Measurements from ENCODE around the gene PSG2.
"Not testable (repeated sequence)": the region's sequence is repeated elsewhere in the genome, so short reads cannot be mapped to it uniquely, and the experiment has no call there.

Gene PSG2

GRCh38 chr19:43022098-43022497 lies 60.4 kb downstream of the PSG2 start:
- not testable (repeated sequence) for H3K27me3 ChIP-seq (ENCODE audit: control insufficient read depth, low read length); H3K4me1 ChIP-seq (ENCODE audit: control insufficient read depth, low read length); H3K9me2 ChIP-seq (replicated peaks; ENCODE audit: control insufficient read depth, low read length); H3K36me3 ChIP-seq (ENCODE audit: control insufficient read depth, low read length); H3K27ac ChIP-seq (ENCODE audit: low read depth, low read length); H3K9me3 ChIP-seq (ENCODE audit: control insufficient read depth, insufficient read depth, low read length); H3K79me2 ChIP-seq (ENCODE audit: control insufficient read depth, low read length); H3K4me2 ChIP-seq (ENCODE audit: low read length); H3K4me3 ChIP-seq (ENCODE audit: low read length); H3F3A ChIP-seq (ENCODE audit: control insufficient read depth, insufficient read depth); H4K20me1 ChIP-seq (ENCODE audit: control insufficient read depth, insufficient read depth, low read depth, low read length)

GRCh38 chr19:43021629-43022028 lies 60.9 kb downstream of the PSG2 start:
- not testable (repeated sequence) for H3K27me3 ChIP-seq (ENCODE audit: control insufficient read depth, low read length); H3K79me2 ChIP-seq (ENCODE audit: control insufficient read depth, low read length); H3K4me1 ChIP-seq (ENCODE audit: control insufficient read depth, low read length); H3K9me2 ChIP-seq (replicated peaks; ENCODE audit: control insufficient read depth, low read length); H3F3A ChIP-seq (ENCODE audit: control insufficient read depth, insufficient read depth); H3K9me3 ChIP-seq (ENCODE audit: control insufficient read depth, insufficient read depth, low read length); H3K4me2 ChIP-seq (ENCODE audit: low read length); H3K36me3 ChIP-seq (ENCODE audit: control insufficient read depth, low read length); H3K27ac ChIP-seq (ENCODE audit: low read depth, low read length); H3K4me3 ChIP-seq (ENCODE audit: low read length); H4K20me1 ChIP-seq (ENCODE audit: control insufficient read depth, insufficient read depth, low read depth, low read length)

- not testable (repeated sequence) for H3K36me3 ChIP-seq (ENCODE audit: control insufficient read depth, low read length); H3K4me2 ChIP-seq (ENCODE audit: low read length); H3K9me3 ChIP-seq (ENCODE audit: control insufficient read depth, insufficient read depth, low read length); H3K79me2 ChIP-seq (ENCODE audit: control insufficient read depth, low read length); H3K4me3 ChIP-seq (ENCODE audit: low read length); H3K27me3 ChIP-seq (ENCODE audit: control insufficient read depth, low read length); H3K4me1 ChIP-seq (ENCODE audit: control insufficient read depth, low read length); H4K20me1 ChIP-seq (ENCODE audit: control insufficient read depth, insufficient read depth, low read depth, low read length); H3K27ac ChIP-seq (ENCODE audit: low read depth, low read length); H3K9me2 ChIP-seq (replicated peaks; ENCODE audit: control insufficient read depth, low read length); H3F3A ChIP-seq (ENCODE audit: control insufficient read depth, insufficient read depth)
Measured at GRCh38 chr19:43019588-43019987, 62.9 kb downstream of the PSG2 start.
